ENCODE results near the gene P2RX2.
A peak's percentile ranks its signal among the peaks of the same experiment; 100 is the strongest.

Gene P2RX2

DNA sequence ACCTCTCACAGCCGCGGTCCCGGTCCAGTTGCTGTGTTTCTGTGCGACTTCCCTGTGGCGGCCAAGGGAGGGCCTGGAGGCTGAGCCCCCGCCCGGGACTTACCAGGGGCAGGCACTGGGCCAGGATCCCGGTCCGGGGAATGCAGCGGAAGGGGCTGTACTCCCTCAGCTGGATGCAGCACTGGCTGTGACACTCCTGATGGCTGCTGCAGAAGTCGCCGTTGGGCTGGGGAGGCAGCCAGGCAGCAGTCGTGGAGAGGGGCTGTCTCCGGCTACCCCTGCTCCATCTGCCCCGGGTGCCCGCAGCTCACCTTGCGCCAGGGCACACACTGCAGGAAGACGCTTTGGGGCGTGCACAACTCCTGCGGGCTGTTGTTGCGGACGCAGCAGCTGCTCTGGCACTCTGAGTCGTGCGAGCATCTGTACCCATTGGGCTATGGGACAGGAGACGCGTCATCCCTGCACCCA is 14.4 kb upstream of the P2RX2 start:
- no peak for DNase-seq

DNA sequence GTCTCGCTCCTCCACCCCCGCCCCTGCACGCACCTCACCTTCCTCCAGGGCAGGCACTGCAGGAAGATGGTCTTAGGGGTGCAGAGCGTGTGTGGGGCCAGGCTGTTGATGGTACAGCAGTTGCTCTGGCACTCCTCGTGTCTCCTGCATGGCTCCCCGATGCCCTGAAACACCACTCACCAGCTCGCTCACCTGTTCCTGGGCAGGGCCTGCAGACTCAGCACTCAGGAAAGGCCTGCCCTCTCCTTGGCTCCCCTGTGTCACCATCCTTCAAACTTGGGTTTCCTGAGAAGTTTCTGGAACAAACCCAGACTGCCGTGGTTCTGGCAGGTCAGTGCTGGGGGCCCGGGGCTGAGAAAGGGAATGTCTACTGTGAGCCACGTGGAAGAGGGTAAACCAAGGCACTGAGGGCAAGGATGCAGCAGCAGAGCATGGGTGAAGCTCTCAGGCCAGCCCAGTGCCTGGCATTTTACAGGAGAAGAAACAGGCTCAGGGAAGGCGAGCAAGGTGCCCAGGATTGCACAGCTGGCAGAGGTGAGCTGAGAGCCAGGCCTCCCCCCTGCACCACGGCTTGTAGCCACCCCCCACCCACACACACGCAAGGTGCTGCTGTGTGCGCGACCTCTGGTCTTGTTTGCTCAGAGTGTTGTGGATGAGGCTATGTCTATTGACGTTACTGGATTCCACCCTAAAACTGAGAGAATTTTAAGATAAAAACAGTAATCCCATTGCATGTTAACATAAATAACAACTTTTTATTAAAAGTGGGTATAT is 13.7 kb upstream of the P2RX2 start:
- no peak for DNase-seq

DNA sequence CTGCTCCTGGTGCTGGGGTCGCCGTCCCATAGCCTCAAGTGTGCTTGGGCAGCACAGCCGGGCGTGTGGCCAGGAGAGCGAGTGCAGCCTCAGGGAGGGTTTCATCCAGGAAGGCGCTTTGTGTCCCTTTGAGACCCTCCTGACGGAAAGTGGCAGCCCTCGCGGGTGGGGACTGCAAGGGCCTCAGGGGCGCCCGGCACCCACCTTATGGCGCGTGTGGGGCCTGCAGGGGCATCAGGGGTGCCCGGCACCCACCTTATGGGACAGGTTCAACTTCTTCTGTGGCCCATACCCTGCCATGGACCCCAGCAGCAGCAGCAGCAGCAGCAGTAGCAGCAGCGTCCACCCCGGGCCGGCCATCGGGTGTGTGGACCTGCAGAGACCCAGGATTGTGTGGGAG is 12.7 kb upstream of the P2RX2 start:
- no peak for DNase-seq

DNA sequence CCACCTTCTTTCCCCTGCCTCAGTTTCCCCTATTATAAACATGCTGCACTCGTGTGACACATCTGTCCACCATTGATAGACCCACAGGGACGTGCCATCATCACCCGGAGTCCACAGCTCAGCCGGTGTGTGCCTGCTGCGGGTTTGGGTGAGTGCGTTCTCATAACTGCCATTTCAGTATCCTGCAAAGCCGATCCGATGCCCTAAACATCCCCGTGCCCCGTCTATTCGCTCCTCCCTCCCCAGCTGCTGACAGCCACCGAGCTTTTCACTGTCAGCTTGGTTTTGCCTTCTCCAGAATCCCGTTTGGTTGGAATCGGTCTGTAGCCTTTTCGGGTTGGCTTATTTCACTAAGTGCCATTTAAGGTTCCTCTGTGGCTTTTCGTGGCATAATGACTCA is 12.1 kb upstream of the P2RX2 start:
- no peak for DNase-seq

DNA sequence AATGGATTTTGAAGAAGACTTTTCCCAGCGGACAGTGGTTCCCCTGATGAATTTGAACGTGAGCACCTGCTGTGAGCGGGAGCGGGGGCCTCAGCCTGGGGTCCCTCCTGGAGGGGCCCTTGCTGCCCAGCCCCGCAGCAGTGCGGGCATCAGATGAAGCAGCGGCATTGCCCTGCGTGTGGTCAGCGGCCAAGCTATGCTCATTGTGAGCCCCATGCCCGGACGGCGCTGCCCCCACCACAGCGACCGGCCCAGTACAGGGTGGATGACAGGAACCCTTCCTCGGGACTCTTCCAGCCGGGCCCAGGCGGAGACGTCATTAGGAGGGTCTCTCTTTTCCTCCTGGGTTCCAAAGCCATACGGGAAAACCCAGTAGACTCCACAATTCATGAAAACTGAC is 11.6 kb upstream of the P2RX2 start:
- DNase-seq: no peak

DNA sequence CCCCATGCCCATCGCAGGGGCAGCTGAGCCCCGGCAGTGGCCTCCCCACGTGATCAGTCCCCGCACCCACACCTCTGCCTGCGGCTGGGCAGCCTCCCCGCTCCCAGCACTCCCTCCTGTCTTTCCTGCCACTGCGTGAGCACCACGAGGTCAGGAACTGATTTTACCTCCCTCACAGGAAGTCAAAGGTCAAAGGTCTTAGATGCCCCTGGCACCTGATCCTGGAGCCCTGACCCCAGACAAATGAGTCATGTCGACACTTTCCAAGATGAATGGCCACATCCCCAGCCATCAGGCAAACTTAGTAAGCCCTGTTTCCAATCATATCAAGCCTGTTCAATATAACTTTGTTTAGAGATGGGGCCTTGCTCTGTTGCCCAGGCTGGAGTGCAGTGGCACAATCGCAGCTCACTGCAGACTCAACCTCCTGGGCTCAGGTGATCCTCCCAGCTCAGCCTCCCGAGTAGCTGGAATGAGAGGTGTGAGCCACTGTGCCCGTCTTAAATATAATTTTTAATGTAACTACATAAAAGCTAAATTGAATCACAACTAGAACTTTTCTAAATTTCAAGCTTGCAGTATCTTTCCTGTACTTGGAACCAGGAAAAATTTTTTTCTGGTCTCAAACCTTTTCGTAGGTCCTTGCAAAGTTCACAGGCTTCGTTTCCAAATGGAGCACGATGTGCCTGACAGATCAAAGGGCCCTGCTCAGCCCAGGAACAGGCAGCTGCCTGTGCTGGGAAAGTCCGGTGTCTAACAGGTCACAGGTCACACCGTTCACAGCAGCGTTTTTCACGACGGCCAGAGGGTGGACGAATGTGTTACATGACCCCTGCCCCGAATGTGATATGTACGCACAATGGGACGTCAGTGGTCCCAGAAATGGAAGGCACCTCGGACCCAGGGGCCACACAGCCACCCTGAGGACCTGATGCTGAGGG is 10.1 kb upstream of the P2RX2 start:
- DNase-seq: no peak

DNA sequence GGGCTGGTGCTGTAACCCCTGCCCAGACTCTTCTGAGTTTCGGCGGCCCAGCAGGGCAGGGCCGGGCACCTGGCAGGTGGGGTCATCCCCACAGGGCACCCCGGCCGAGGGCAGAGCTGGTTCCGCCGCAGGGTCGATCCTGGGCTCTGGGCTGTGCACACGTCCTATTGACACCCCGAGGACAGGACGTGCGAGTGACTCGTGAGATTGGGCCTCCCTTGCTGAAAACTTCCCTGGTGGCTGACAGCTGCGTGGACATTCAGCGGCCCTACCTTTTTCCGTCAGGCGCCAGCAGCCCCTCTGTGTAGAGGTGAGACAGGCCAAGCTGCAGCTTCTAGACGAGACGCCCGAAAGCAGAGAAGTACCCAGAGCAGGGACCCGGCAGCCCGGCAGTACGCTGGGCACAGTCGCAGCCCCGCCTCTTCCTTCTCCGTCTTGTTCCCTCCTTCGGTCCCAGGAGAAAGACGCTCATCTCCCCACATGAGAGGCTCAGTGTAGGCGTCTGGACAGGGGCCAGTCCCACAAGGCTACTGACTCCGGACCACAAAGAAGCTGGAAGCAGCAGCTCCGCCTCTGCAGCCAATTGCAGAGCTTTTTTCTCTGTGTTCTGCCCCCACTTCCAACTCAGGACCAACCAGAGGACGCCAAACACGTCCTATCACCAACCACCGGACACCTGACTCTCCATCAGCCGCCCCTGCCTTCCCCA is 8.4 kb upstream of the P2RX2 start, which contains the start of gene LRCOL1:
LRCOL1 (minus strand) TSS at position 532 of the 709 bp plus-strand sequence. CDS start 4,331 bp downstream, outside the sequence.
- DNase-seq: no peak

DNA sequence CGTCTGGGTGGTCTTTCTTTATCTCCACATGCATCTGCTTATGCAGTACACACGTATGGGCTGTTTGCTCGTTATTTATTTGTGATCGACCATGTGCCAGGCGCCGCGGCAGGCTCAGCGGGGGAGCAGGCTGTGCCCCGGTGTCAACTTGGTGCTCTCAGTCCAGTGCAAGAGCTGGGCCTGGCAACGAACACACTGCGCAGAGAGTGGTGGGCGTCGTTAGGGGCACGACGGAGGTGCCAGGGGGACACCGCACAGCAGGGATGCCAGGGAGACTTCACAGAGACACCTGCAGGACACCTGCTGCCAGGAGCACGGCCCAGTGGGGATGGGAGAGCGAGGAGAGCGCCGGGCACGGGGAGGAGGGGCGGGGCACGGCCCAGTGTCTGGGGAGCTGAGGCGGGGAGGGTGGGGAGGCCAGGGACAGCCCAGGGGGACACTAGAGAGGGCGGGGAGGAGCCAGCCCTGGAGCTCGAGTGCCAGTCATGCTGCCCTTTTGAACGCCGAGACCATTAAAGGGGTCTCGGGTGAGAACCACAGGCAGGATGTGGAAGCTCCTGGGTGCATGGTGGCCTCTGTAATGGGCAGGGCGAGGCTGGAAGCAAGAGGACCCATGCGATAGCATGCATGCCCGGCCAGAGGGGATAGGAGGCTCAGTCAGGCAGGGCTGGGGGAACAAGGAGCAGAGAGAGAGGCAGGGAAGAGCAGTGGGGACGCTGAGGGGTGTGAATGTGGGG is 7.5 kb upstream of the P2RX2 start:
- DNase-seq: no peak

DNA sequence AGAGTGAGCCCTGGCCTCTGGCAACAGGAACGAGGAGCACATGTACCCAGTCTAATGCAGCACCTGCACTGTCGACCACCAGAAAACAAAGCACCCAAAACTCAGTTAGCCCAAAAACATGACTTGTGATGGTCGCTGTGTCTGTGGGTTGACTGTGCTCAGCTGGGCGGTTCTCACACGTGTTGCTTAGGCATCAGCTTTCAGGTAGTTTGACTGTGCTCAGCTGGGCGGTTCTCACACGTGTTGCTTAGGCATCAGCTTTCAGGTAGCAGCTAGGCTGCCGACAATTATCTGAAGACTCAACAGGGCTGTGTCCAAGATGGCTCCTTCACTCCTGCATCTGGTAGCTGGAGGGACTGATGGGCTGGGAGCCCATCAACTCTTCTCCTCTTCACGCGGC is 7.0 kb upstream of the P2RX2 start:
- no peak for DNase-seq

DNA sequence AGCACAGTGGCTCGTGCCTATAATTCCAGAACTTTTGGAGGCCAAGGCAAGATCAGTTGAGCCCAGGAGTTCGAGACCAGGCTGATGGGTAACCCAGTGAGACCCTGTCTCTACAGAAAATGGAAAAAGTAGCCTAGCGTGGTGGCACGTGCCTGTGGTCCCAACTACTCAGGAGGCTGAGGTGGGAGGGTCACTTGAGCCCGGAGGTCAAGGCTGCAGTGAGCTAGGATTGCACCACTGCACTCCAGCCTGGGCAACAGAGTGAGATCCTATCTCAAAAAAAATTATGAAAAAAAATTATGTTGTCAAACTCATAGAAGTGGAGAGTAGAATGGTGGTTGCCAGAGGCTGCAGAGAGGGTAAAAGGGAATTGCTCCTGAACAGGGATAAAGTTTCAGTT is 4.5 kb upstream of the P2RX2 start:
- DNase-seq: no peak

DNA sequence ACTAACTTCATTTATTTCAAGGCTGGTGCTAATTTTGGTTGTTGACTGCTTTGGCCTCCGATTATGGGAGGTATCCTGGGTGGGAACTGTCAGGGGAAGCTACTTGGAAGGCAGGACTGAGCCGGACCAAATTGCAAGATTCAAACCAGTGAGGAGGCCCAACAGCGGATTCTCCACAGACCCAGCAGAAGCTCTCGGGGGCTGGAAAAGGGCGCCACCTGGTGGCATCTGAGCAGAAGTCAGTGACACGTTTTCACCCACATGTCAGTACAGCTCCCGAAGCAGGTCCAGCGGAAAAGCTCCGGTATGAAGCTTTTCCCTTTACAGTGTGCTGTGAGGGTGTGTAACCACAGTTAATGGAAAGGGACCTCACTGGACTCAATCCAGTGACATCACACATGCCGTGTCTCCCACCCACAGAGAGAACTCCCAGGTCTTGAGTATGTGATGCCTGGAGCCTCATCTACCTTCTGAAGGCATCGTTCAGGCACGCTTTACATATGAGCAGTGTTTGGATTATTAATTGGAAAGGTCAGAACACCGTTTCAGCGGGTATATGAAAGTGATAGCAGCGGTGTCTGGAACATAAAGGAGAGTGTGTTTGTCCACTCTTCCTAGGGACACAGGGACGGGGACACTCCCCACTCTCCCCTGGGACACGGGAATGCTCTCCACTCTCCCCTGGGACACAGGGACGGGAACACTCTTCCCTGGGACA is 3.6 kb upstream of the P2RX2 start:
- DNase-seq: peak; percentile 79

DNA sequence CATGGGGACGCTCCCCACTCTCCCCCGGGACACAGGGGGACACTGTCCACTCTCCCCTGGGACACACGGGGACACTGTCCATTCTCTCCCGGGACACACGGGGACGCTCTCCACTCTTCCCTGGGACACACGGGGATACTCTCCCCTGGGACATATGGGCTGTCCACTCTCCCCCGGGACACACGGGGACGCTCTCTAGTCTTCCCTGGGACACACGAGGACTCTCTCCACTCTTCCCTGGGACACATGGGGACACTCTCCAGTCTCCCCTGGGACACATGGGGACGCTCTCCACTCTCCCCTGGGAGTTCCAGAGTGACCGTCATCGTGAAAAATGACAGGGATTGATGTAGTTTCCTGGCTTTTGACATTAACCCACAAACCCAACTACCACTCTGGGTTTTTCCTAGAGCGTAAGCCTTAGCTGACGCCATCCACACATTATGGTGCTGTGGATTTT is 3.0 kb upstream of the P2RX2 start:
- no peak for DNase-seq

DNA sequence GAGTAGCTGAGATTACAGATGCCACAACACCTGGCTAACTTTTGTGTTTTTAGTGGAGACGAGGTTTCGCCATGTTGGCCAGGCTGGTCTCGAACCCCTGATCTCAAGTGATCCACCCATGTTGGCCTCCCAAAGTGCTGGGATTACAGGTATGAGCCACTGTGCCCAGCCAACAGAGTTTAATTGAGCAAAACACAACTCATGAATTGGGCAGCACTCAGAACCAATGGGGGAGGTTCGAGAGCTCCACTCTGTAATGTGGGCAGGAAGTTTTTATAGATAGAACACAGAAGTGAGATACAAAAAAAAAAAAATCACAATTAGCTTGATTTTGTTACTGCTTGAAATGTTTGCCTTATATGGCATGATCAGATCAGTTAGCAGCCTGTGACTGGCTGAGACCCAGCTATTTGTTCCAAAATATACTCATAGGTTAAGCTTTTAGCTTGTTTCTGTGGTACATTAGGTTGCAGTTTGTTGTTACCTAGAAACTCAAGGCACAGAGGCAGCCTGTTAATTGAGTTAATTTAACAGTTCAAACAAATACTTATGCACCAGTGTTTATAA is 1.4 kb upstream of the P2RX2 start:
- DNase-seq: no peak

DNA sequence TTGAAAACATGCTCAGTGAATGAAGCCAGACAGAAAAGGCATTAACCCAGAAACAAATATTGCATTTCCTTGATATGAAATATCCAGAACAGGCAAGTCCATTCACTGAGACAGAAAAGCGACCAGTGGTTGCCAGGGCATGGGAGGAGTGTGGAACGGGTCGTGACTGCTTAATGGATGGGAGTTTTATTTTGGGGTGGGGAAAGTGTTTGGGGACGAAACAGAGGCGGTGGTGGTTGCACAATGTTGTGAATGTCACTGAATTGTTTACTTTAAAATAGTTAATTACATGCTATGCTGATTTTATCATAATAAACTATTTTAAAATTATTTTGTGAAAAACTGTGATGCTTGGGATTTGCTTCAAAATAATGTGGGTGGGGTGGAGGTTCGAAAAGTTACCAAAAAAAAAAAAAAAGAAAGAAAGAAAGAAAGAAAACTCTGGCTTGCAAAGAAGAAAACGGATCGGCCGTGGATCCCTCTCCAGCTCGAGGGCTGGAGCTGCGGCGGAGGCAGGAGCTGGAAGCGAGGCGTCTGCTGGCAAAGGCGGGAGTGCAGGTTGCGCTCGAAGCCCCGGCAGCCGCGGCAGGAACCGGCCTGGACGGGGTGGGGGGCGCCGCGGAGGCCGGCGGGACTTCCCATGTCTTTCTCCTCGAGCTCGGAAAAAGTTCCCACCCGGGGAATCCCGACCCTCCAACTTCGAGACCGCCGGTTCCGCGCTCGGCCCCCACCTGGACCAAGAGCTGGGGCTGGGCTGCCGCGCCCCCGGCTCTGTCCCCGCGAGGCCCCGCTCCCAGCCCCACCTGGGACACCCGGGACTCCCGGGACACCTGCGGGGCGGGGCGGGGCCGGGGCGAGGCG is 524 bp upstream of the P2RX2 start:
- no peak for DNase-seq

DNA sequence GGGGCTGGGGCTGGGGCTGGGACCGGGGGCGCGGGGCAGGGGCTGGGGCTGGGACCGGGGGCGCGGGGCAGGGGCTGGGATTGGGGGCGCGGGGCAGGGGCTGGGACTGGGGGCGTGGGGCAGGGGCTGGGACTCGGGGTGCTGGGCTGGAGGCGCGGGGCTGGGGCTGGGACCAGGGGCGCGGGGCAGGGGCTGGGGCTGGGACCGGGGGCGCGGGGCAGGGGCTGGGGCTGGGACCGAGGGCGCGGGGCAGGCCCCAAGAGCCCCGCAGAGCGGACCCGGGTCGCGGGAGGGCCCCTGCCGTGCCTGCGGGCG is 452 bp downstream of the P2RX2 start:
- no peak for DNase-seq

DNA sequence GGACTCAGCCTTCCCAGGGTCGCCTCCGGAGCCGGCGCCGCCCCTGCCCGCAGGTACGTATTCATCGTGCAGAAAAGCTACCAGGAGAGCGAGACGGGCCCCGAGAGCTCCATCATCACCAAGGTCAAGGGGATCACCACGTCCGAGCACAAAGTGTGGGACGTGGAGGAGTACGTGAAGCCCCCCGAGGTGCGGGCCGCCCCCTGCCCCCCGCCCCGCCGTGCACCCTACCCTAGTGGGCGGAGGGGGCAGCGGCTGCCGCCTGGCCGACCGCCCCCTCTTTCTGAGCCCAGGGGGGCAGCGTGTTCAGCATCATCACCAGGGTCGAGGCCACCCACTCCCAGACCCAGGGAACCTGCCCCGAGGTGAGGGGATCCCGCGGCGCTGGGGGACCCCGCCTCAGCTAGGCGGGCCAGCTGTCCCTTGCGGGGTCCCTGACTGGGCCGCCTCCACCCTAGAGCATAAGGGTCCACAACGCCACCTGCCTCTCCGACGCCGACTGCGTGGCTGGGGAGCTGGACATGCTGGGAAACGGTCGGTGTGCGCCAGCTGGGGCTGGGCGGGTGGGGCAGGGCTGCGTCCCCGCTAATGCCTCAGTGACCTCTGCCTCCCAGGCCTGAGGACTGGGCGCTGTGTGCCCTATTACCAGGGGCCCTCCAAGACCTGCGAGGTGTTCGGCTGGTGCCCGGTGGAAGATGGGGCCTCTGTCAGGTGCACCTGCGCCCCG is 973 bp downstream of the P2RX2 start:
- no peak for DNase-seq

DNA sequence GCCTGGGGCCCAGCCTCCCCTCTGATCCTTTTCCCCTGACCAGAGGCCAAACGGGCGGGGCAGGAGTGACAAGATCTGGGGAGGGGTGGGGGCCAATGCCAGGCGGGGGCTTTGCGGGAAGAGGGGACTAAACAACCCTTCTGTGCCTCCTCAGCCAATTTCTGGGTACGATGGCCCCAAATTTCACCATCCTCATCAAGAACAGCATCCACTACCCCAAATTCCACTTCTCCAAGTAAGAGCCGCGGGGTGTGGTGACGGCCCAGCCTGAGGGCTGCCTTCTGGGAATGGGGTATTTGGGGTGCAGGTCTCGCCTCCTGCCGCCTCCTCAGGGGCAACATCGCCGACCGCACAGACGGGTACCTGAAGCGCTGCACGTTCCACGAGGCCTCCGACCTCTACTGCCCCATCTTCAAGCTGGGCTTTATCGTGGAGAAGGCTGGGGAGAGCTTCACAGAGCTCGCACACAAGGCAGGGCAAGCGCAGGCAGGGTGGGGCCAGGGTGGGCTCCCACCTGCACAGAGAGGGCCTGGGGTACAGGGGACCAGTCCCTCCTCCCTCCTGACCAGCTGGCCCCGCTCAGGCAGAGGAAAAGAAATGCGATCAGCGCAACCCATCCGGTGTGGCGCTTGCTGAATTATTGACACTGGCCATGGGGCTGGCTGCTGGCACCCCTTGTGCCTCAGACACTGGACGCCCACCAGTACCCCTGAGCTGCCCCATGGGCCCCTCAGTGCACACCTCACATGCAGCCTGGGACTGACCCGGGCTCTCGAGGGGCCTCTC is 1.7 kb downstream of the P2RX2 start:
- no peak for DNase-seq

DNA sequence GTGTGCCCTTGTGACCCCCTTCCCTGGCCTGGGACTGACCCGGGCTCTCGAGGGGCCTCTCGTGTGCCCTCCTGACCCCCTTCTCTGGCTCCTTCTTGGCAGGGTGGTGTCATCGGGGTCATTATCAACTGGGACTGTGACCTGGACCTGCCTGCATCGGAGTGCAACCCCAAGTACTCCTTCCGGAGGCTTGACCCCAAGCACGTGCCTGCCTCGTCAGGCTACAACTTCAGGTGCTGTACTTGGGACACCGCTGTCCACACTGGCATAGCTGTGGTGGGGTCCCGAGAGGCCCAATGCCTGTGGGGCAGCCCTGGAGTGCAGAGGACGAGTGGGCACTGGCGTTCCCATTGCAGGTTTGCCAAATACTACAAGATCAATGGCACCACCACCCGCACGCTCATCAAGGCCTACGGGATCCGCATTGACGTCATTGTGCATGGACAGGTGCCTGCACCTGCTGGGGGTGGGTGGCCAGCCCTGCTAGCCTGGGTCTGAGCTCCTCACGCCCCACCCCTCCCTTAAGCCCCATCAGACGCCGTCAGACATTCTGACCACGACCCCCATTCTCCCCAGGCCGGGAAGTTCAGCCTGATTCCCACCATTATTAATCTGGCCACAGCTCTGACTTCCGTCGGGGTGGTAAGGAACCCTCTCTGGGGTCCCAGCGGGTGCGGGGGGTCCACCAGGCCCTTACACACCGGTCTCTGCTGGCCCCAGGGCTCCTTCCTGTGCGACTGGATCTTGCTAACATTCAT is 2.5 kb downstream of the P2RX2 start:
- no peak for DNase-seq
